Thyroid gland (tissue), 4 donors: Measurements from ENCODE around the gene NQO1.

Experiments
- CTCF ChIP-seq, 6 experiments: fragments of 200-600 bp in 3 of 6; fragments of 450-650 bp in 3 of 6; sonication (generic) in 3 of 6; IDR thresholded peaks; one replicate each; pipeline ENCODE4 v1.5.1; 2016 to 2019; ENCODE audit warnings: antibody characterized with exemption in 6 of 6, mild to moderate bottlenecking in 2 of 6, inconsistent platforms in 1 of 6, moderate library complexity in 1 of 6
- POLR2A ChIP-seq, 2 donors: fragments of 450-650 bp; IDR thresholded peaks; one replicate each; pipeline ENCODE4 v1.6.1; 2017; ENCODE audit warnings: antibody characterized with exemption in 2 of 2, mild to moderate bottlenecking in 2 of 2, moderate library complexity in 1 of 2

GRCh38 chr16:69768666-69769065, 42.3 kb upstream of the NQO1 start:
- TF ChIP-seq CTCF (IDR thresholded peaks at IDR 0.05) (no peak), POLR2A (IDR thresholded peaks at IDR 0.05) (no peak)
